ENCODE data around the gene GALNTL6.
"Not testable (repeated sequence)": the region's sequence is repeated elsewhere in the genome, so short reads cannot be mapped to it uniquely, and the experiment has no call there.

Gene GALNTL6

GRCh38 chr4:172963498-172964294 is 1150.5 kb downstream of the GALNTL6 start:
- no peak for DNase-seq

- DNase-seq: not testable (repeated sequence)
Observed at GRCh38 chr4:172970189-172970588, 1157.0 kb downstream of the GALNTL6 start.

GRCh38 chr4:172974586-172974985 is 1161.4 kb downstream of the GALNTL6 start:
- no peak for DNase-seq

- DNase-seq: no peak
Observed at GRCh38 chr4:172975651-172976229, 1162.5 kb downstream of the GALNTL6 start.

- not testable (repeated sequence) for DNase-seq
Observed at GRCh38 chr4:172977491-172978041, 1164.4 kb downstream of the GALNTL6 start.

GRCh38 chr4:172978848-172979247 is 1165.6 kb downstream of the GALNTL6 start:
- DNase-seq: no peak

GRCh38 chr4:172979332-172979731 is 1166.1 kb downstream of the GALNTL6 start:
- DNase-seq: no peak

GRCh38 chr4:172980219-172980618 is 1167.0 kb downstream of the GALNTL6 start:
- DNase-seq: no peak

- DNase-seq: no peak
Observed at GRCh38 chr4:172982151-172982590, 1169.0 kb downstream of the GALNTL6 start.

GRCh38 chr4:172983014-172983413 is 1169.8 kb downstream of the GALNTL6 start:
- no peak for DNase-seq

- DNase-seq: no peak
Observed at GRCh38 chr4:172983631-172984030, 1170.4 kb downstream of the GALNTL6 start.

- no peak for DNase-seq
Observed at GRCh38 chr4:172985552-172985951, 1172.3 kb downstream of the GALNTL6 start.

GRCh38 chr4:172986114-172986513 is 1172.9 kb downstream of the GALNTL6 start:
- no peak for DNase-seq

GRCh38 chr4:172989984-172990820 is 1177.0 kb downstream of the GALNTL6 start:
- DNase-seq: no peak

- DNase-seq: no peak
Observed at GRCh38 chr4:172992648-172993378, 1179.6 kb downstream of the GALNTL6 start.

- no peak for DNase-seq
Observed at GRCh38 chr4:172995161-172995560, 1182.0 kb downstream of the GALNTL6 start.

GRCh38 chr4:172995704-172996103 is 1182.5 kb downstream of the GALNTL6 start:
- no peak for DNase-seq

- DNase-seq: no peak
Observed at GRCh38 chr4:172996571-172997216, 1183.5 kb downstream of the GALNTL6 start.

GRCh38 chr4:172997217-172997609 is 1184.0 kb downstream of the GALNTL6 start:
- DNase-seq: no peak

- DNase-seq: no peak
Observed at GRCh38 chr4:172997856-172998255, 1184.7 kb downstream of the GALNTL6 start.

- DNase-seq: no peak
Observed at GRCh38 chr4:172998527-172999469, 1185.6 kb downstream of the GALNTL6 start.

All from CD4-positive, alpha-beta T cell treated with Interleukin-6 for 4 hours (primary cell).